Suprapubic skin (tissue), 4 donors: ENCODE measurements around the gene KSR1. TPM values are rescaled to one million over a fixed set of nuclear protein-coding genes. Genes with fewer than 3 reads are reported as not detected.
A peak's percentile ranks its signal among the peaks of the same experiment; 100 is the strongest.

ENCODE experiments used
- DNase-seq, 2 donors: peaks; one replicate each; pipeline ENCODE4 v3.0.0-alpha.2; 2019; ENCODE audit warnings: low spot score in 2 of 2
- H3K27ac ChIP-seq: fragments of 200-600 bp; sonication (generic); one replicate; pipeline ENCODE4 v1.5.1; 2019
- H3K27me3 ChIP-seq: fragments of 200-600 bp; sonication (generic); one replicate; pipeline ENCODE4 v1.5.1; 2019
- H3K36me3 ChIP-seq: fragments of 200-600 bp; sonication (generic); one replicate; pipeline ENCODE4 v1.5.1; 2019
- H3K4me1 ChIP-seq: fragments of 200-600 bp; sonication (generic); one replicate; pipeline ENCODE4 v1.5.1; 2019
- H3K4me3 ChIP-seq: fragments of 200-600 bp; sonication (generic); one replicate; pipeline ENCODE4 v1.5.1; 2019; ENCODE audit warnings: mild to moderate bottlenecking
- H3K9me3 ChIP-seq: fragments of 200-600 bp; sonication (generic); one replicate; pipeline ENCODE4 v1.5.1; 2019
- EP300 ChIP-seq: sonication (generic); formaldehyde crosslinking; IDR thresholded peaks from one replicate; pipeline ENCODE4 v1.6.1; 2017; ENCODE audit warnings: antibody characterized with exemption
- POLR2A ChIP-seq, 2 donors: fragments of 450-650 bp; IDR thresholded peaks; one replicate each; pipeline ENCODE4 v1.6.1; 2017; ENCODE audit warnings: antibody characterized with exemption in 2 of 2, mild to moderate bottlenecking in 2 of 2, moderate library complexity in 2 of 2
- POLR2AphosphoS5 ChIP-seq, 3 donors: sonication (generic); formaldehyde crosslinking; IDR thresholded peaks; one replicate each; pipeline ENCODE4 v1.6.1; 2017; ENCODE audit warnings: antibody characterized with exemption in 3 of 3
- WGBS: methylation state at CpG from one replicate; pipeline ENCODE4 v1.1.5; 2018; 5-methylcytosine and 5-hydroxymethylcytosine counted together
- total RNA-seq, 4 donors: library from RNA; depleted of rRNA; stranded (reverse); fragments of >200 nt; gene quantifications; one replicate each; pipeline ENCODE4 v1.1.0, GENCODE V29; 2016
- TF ChIP-seq, protein P1 (sequence below), 2 donors: fragments of 200-600 bp in 1 of 2; fragments of 450-650 bp in 1 of 2; sonication (generic) in 1 of 2; IDR thresholded peaks; one replicate each; pipeline ENCODE4 v1.5.1; 2016 to 2019; ENCODE audit warnings: antibody characterized with exemption in 2 of 2, mild to moderate bottlenecking in 1 of 2, moderate library complexity in 1 of 2

The KSR1 gene
- total RNA-seq, 4 donors from 2014 or later, result 38.1 to 54.0 (median 49.5) TPM

DNA sequence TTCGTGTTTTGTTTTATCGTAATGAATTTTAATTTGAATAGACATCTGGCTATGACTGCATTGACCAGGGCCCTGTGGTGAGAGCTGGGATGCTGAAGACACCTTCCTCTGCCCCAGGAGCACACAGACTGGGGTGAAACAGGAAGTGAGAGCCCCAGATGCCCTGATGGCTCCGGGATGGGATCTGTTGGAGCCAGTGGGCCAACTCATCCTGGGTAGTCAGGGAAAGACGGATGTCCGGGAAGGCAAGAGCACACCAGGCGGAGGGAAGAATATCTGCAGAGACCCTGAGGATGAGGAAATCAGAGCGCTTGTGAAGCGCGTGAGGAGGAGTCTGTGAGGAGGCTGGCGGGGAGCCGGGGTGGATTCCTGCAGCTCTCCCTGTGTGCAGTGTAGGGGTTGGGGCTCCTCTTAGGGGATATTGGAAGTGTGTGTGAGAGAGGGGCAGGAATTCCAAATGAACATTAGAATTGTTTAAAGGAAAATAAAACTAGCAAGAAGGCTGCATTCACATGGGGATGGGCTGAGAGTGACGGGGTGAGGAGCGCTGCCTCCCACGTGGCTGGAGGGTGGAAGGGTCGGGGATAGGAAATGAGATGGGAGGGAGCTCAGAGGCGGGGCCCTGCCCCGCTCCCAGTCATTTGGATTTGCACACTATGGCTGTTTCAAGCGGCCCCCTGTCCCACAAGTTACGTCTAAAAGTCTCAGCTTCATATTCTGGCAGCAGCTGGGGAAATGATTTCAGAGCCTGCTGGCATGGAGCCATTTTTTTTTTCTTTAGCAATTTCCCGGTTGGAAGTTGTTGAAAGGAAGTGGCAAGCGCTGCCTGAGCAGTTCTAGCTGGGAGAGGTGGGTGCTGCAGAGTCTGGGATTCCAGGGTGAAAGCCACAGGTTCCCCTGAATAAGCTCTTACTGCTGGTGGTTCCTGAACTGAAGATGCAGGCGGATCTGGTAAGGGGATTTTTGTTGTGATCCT lies 103.5 kb downstream of the KSR1 start:
- Histone ChIP-seq H3K27ac (peak overlapping the region; percentile 34), H3K9me3 (no peaks in the 10 kb centered on the region), H3K36me3 (no peaks in the 10 kb centered on the region), H3K4me3 (peak overlapping the region; percentile 12), H3K4me1 (peaks cover 25% of the 10 kb centered on the region), H3K27me3 (no peaks in the 10 kb centered on the region)
- 25% methylated on average over 22 of the region's 22 CpGs for WGBS
- peak in 1 of 2 donors; percentile 80 for DNase-seq
- TF ChIP-seq POLR2AphosphoS5 (IDR thresholded peaks at IDR 0.05) (no peak), EP300 (no peak), POLR2A (IDR thresholded peaks at IDR 0.05) (no peak)
- TF ChIP-seq, protein P1, sequence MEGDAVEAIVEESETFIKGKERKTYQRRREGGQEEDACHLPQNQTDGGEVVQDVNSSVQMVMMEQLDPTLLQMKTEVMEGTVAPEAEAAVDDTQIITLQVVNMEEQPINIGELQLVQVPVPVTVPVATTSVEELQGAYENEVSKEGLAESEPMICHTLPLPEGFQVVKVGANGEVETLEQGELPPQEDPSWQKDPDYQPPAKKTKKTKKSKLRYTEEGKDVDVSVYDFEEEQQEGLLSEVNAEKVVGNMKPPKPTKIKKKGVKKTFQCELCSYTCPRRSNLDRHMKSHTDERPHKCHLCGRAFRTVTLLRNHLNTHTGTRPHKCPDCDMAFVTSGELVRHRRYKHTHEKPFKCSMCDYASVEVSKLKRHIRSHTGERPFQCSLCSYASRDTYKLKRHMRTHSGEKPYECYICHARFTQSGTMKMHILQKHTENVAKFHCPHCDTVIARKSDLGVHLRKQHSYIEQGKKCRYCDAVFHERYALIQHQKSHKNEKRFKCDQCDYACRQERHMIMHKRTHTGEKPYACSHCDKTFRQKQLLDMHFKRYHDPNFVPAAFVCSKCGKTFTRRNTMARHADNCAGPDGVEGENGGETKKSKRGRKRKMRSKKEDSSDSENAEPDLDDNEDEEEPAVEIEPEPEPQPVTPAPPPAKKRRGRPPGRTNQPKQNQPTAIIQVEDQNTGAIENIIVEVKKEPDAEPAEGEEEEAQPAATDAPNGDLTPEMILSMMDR (IDR thresholded peaks at IDR 0.05), result no peak

- H3K27ac ChIP-seq, result no peak overlapping the region
- no peak overlapping the region for H3K4me3 ChIP-seq
- no peaks in the 10 kb centered on the region for H3K9me3 ChIP-seq
- peaks cover 25% of the 10 kb centered on the region for H3K4me1 ChIP-seq
- TF ChIP-seq POLR2A (IDR thresholded peaks at IDR 0.05), result no peak
- no peak for TF ChIP-seq POLR2AphosphoS5 (IDR thresholded peaks at IDR 0.05)
- no peak for TF ChIP-seq EP300
- TF ChIP-seq, protein P1 (IDR thresholded peaks at IDR 0.05), result no peak
- DNase-seq, result no peak
- 50% methylated on average over 4 of the region's 4 CpGs for WGBS
- H3K36me3 ChIP-seq, result no peaks in the 10 kb centered on the region
- H3K27me3 ChIP-seq, result no peaks in the 10 kb centered on the region
These were observed 104.4 kb downstream of the KSR1 start for GRCh38 chr17:27560668-27561067.

DNA sequence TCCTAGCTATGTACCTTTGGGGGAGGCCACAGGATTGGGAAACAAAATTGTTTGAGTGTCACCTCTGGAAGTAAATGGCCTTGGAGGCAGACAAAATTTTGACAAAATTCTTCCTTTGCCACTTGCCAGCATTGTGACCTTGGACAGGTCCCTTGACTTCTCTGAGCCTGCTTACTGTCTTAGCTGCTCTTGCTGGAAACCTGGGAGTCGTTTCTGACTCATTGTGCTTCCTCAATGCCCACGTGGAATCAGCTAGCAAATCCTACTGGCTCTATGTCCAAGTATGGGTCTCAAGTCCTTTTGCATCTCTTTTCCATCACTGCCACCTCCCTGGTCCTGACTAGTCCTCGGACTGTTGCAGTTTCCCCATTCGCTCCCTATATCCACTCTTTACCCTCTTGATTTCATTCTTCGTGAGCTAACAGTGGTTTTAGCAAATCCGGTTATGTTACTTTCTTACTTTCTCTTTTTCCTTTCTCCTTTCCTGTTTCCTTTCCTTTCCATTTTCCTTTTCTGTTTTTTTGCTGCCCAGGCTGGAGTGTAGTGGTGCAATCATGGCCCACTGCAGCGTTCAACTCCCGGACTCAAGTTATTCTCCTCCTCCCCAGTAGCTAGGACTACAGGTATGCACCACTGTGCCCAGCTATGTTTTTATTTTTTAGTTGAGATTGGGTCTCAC lies 106.7 kb downstream of the KSR1 start:
- Histone ChIP-seq H3K4me3 (no peak overlapping the region), H3K9me3 (no peaks in the 10 kb centered on the region), H3K27ac (peak overlapping the region; percentile 53), H3K27me3 (no peaks in the 10 kb centered on the region), H3K36me3 (no peaks in the 10 kb centered on the region), H3K4me1 (peaks cover 33% of the 10 kb centered on the region)
- DNase-seq, result no peak
- WGBS, result 87% methylated on average over 8 of the region's 8 CpGs
- TF ChIP-seq EP300 (no peak), POLR2A (IDR thresholded peaks at IDR 0.05) (no peak), POLR2AphosphoS5 (IDR thresholded peaks at IDR 0.05) (no peak)
- TF ChIP-seq, protein P1 (IDR thresholded peaks at IDR 0.05), result no peak

- H3K36me3 ChIP-seq, result no peaks in the 10 kb centered on the region
- H3K27me3 ChIP-seq, result no peaks in the 10 kb centered on the region
- H3K9me3 ChIP-seq, result no peaks in the 10 kb centered on the region
- H3K27ac ChIP-seq, result peak overlapping the region; percentile 53
- peaks cover 33% of the 10 kb centered on the region for H3K4me1 ChIP-seq
- no peak for TF ChIP-seq POLR2AphosphoS5 (IDR thresholded peaks at IDR 0.05)
- no peak for TF ChIP-seq POLR2A (IDR thresholded peaks at IDR 0.05)
- TF ChIP-seq EP300, result no peak
- TF ChIP-seq, protein P1 (IDR thresholded peaks at IDR 0.05), result no peak
- no peak overlapping the region for H3K4me3 ChIP-seq
- no peak for DNase-seq
- 75% methylated on average over 7 of the region's 7 CpGs for WGBS
These were observed 107.3 kb downstream of the KSR1 start for GRCh38 chr17:27563532-27563931.

- TF ChIP-seq EP300, result no peak
- Histone ChIP-seq H3K4me1 (peaks cover 33% of the 10 kb centered on the region), H3K27ac (no peak overlapping the region), H3K9me3 (no peaks in the 10 kb centered on the region), H3K27me3 (no peaks in the 10 kb centered on the region), H3K36me3 (no peaks in the 10 kb centered on the region), H3K4me3 (no peak overlapping the region)
- no peak for DNase-seq
- 79% methylated on average over 2 of the region's 2 CpGs for WGBS
These were observed 108.2 kb downstream of the KSR1 start for GRCh38 chr17:27564463-27564862.
